ENCODE results near the gene DLL4.

Gene DLL4

DNA sequence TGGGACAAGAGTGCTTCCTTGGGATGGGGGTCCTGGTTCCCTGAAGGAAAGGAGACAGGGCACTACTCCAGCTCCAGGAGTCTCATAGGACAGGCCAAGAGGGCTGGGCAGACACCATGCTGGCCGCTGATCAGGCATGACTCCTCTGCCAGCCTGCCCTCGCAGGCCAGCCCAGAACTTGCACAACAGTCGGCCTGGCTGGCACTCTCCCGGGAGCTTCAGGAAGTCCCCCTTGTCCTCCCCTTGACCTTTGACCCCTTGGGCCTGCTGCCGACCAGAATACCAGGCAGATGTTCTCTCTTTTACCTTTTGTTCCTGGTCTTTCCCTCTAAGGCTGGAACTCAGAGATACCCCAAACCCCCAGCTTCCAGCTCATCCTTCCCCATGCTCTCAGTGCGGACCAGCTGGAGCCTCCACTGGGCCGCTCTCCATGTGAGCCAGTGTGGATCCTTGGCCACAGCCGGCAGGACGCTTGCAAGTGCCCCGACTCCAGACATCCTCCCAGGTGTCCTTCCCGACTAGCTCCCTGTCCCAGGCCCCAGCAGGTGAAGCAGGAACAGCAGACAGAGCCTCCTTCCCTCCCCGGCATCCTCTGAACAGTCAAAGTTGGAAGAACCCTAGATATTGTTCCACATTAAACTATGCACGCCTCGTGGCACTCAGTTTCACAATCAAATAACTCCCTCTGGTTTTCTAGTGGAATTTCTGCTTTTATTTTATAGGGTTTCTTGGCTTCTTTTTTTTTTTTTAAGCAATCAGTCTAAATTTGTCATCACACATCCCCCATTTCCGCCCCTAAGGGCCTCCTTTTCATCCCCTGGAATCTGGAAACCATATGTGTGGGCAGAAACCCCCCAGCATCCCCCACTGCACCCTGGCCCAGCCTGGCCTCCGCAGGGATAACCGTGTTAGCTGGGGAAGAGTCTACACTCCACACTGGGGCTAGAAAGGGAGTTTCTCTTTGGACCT, 19.2 kb upstream of the DLL4 start:
- no peaks in the 10 kb centered on the region for H3K27me3 ChIP-seq (ENCODE audit: insufficient read depth, low read length)
- H3K9ac ChIP-seq (ENCODE audit: low read depth, low read length) = no peak overlapping the region
- no peaks in the 10 kb centered on the region for H3K9me3 ChIP-seq (ENCODE audit: insufficient read depth, low read depth, low read length)
- H3K4me3 ChIP-seq (ENCODE audit: low read length) = no peak overlapping the region
- H3K27ac ChIP-seq (ENCODE audit: low read length) = no peak overlapping the region
- H3K36me3 ChIP-seq (ENCODE audit: insufficient read depth, low read depth, low read length) = peaks cover 7% of the 10 kb centered on the region; the same call in 1 of the 2 replicates
- peaks cover 15% of the 10 kb centered on the region for H3K4me1 ChIP-seq (ENCODE audit: insufficient read depth, low read length)

DNA sequence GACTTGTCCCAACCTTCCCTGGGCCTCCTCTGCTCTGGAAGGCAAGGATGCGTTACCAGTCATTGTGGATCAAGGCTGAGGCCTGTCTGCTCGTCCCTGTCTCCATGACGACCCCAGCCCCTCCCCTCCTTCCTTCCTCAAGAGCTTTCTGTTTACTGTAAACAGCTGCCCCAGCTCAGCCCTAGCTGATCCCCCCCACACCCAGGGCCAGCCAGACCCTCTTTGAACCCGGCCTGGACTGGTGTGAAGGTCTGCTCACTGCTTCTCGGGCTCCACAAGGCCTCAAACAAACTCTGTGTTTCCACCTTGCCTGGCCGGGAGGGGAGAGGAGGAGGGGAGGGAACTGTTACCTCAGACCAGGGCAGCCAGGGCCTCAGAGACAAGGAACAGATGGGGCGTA, 18.0 kb upstream of the DLL4 start:
- peaks cover 10% of the 10 kb centered on the region; the same call in 1 of the 2 replicates for H3K4me1 ChIP-seq (ENCODE audit: insufficient read depth, low read length)
- H3K4me3 ChIP-seq (ENCODE audit: low read length) = no peak overlapping the region
- H3K36me3 ChIP-seq (ENCODE audit: insufficient read depth, low read depth, low read length) = no peaks in the 10 kb centered on the region
- H3K27ac ChIP-seq (ENCODE audit: low read length) = no peak overlapping the region
- peak overlapping the region; percentile 16; the same call in 1 of the 2 replicates for H3K9ac ChIP-seq (ENCODE audit: low read depth, low read length)
- H3K27me3 ChIP-seq (ENCODE audit: insufficient read depth, low read length) = 0 out of 2 replicates have a peak, but pooled peaks cover under 1% of the 10 kb centered on the region
- no peaks in the 10 kb centered on the region for H3K9me3 ChIP-seq (ENCODE audit: insufficient read depth, low read depth, low read length)

DNA sequence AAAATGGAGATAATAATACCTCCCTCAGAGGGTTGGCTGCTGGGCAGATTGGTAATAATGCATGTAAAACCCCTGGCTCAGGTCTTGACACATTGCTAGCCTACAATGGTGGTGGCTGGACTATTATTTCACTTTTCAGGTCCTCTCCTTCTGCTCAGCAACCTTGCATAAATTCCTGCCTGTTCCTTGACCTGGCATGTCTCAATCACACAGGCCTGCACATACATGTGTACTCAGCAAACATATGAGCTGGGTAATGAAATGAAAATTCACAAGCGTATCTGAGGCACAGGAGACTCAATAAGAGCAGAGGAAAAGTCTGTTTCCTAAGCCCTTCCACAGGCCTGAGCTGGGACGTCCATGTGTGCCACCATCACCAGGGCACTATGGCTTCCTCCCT, 17.4 kb upstream of the DLL4 start:
- Histone ChIP-seq H3K9me3 (ENCODE audit: insufficient read depth, low read depth, low read length) (no peaks in the 10 kb centered on the region), H3K9ac (ENCODE audit: low read depth, low read length) (no peak overlapping the region; the same call in 1 of the 2 replicates), H3K27me3 (ENCODE audit: insufficient read depth, low read length) (peaks cover 6% of the 10 kb centered on the region; the same call in 1 of the 2 replicates), H3K4me3 (ENCODE audit: low read length) (no peak overlapping the region), H3K4me1 (ENCODE audit: insufficient read depth, low read length) (peaks cover 8% of the 10 kb centered on the region; the same call in 1 of the 2 replicates), H3K36me3 (ENCODE audit: insufficient read depth, low read depth, low read length) (no peaks in the 10 kb centered on the region), H3K27ac (ENCODE audit: low read length) (no peak overlapping the region)

DNA sequence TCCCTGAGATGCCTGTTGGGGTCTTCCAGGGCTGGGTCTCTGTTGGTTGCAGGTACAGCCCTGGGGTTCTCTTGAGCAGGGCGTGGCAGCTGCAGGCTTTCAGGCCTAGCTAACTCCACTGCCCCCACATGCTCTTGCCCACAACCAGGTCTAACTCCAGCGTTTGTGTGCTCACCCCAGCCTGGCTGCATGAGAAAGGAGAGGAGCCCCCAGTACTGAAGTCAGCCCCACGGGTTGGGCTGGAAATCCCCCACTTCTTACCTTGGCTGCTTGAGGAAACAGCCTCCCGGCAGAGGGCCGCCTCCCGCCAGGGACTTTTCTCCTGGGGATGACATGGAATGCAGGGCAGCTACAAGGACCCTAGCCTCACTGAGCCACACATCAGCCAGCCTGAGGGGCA, 16.7 kb upstream of the DLL4 start:
- no peaks in the 10 kb centered on the region for H3K9me3 ChIP-seq (ENCODE audit: insufficient read depth, low read depth, low read length)
- H3K27me3 ChIP-seq (ENCODE audit: insufficient read depth, low read length) = peaks cover 14% of the 10 kb centered on the region
- H3K9ac ChIP-seq (ENCODE audit: low read depth, low read length) = no peak overlapping the region
- no peaks in the 10 kb centered on the region for H3K36me3 ChIP-seq (ENCODE audit: insufficient read depth, low read depth, low read length)
- peaks cover 6% of the 10 kb centered on the region; the same call in 1 of the 2 replicates for H3K4me1 ChIP-seq (ENCODE audit: insufficient read depth, low read length)
- H3K27ac ChIP-seq (ENCODE audit: low read length) = no peak overlapping the region
- H3K4me3 ChIP-seq (ENCODE audit: low read length) = no peak overlapping the region

DNA sequence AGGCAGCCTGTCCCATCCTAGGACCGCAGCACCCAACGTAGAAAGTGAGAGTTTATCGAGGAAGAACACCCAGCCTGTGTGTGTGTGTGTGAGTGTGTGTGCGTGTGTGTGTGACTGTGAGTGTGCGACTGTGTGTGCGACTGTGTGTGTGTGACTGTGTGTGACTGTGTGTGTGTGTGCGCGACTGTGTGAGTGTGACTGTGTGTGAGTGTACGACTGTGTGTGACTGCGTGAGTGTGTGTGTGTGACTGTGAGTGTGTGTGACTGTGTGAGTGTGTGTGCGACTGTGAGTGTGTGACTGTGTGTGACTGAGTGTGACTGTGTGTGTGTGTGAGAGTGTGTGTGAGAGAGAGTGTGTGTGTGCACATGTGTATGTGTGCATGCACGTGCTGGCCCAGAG, 15.1 kb upstream of the DLL4 start:
- Histone ChIP-seq H3K4me3 (ENCODE audit: low read length) (no peak overlapping the region), H3K27me3 (ENCODE audit: insufficient read depth, low read length) (peaks cover 29% of the 10 kb centered on the region), H3K9ac (ENCODE audit: low read depth, low read length) (no peak overlapping the region), H3K27ac (ENCODE audit: low read length) (no peak overlapping the region), H3K36me3 (ENCODE audit: insufficient read depth, low read depth, low read length) (no peaks in the 10 kb centered on the region), H3K9me3 (ENCODE audit: insufficient read depth, low read depth, low read length) (no peaks in the 10 kb centered on the region), H3K4me1 (ENCODE audit: insufficient read depth, low read length) (peaks cover 6% of the 10 kb centered on the region; the same call in 1 of the 2 replicates)

DNA sequence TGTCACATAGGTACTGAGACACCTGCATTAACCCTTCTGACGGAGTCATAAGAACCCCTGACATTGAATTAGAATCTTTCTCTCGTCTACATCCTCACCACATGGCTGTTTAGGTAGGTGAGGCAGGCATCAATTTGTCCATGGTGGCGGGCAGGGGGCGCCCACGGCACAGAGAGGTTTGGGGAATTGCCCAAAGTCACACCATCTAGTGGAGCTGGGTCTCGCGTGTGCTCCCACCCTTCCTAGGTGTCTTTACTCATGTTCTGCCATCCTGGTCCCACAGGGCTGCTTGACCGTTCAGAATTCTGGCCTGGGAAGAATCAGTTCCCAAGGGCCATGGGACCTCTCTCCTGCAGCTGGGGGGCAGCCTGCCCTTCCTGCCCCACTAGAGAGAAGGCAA, 14.7 kb upstream of the DLL4 start:
- H3K9me3 ChIP-seq (ENCODE audit: insufficient read depth, low read depth, low read length) = no peaks in the 10 kb centered on the region
- H3K4me3 ChIP-seq (ENCODE audit: low read length) = no peak overlapping the region
- peaks cover 34% of the 10 kb centered on the region for H3K27me3 ChIP-seq (ENCODE audit: insufficient read depth, low read length)
- H3K27ac ChIP-seq (ENCODE audit: low read length) = no peak overlapping the region
- no peaks in the 10 kb centered on the region for H3K36me3 ChIP-seq (ENCODE audit: insufficient read depth, low read depth, low read length)
- no peak overlapping the region for H3K9ac ChIP-seq (ENCODE audit: low read depth, low read length)
- H3K4me1 ChIP-seq (ENCODE audit: insufficient read depth, low read length) = peaks cover 6% of the 10 kb centered on the region; the same call in 1 of the 2 replicates

DNA sequence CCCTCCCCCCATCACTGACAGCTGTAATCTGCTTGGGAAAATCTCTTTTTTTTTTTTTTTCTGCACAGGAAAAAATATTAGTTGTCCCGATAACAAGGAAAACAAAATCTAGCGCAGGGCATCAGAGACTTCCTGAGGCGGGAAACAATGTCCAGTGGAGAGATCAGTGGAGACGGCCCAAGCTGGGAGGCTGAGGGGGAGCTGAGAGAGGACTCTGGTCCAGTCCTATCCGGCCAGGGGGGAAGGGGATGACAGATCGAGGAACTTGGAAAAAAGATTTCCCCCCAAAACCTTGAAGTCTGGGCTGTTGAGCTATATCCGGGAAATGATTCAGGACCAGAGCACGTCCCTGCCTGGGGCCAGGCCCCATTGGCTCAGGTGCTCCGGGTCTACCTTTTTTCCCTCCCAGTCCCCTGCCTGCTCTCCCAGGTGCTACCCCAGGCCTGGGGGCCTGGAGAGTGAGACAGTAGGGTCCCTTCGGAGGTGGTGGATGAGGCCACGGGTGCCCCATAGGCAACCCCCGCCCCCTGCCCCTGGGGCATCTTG, 14.0 kb upstream of the DLL4 start:
- no peak overlapping the region for H3K9ac ChIP-seq (ENCODE audit: low read depth, low read length)
- H3K9me3 ChIP-seq (ENCODE audit: insufficient read depth, low read depth, low read length) = no peaks in the 10 kb centered on the region
- peaks cover 41% of the 10 kb centered on the region for H3K27me3 ChIP-seq (ENCODE audit: insufficient read depth, low read length)
- peaks cover 6% of the 10 kb centered on the region; the same call in 1 of the 2 replicates for H3K4me1 ChIP-seq (ENCODE audit: insufficient read depth, low read length)
- no peaks in the 10 kb centered on the region for H3K36me3 ChIP-seq (ENCODE audit: insufficient read depth, low read depth, low read length)
- H3K27ac ChIP-seq (ENCODE audit: low read length) = no peak overlapping the region
- H3K4me3 ChIP-seq (ENCODE audit: low read length) = no peak overlapping the region

DNA sequence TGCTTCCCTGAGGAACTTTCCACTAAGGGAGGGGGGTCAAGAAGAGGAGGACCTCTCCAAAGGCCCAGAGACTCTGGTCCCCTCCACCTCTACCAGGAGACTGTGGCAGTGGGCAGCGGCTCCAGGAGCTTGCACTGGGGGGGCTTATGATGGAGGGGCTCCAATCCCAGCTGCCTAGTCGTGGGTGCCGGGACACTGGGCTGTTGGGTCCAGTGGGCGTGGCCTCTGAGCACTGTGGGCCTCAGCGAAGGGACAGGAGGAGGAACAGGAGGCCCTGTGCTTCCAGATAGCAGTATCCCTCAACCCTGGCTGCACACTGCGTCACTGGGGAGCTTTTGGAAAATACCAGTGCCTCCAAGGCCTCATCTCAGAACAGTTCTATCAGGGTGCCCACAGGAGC, 13.5 kb upstream of the DLL4 start:
- Histone ChIP-seq H3K36me3 (ENCODE audit: insufficient read depth, low read depth, low read length) (no peaks in the 10 kb centered on the region), H3K9ac (ENCODE audit: low read depth, low read length) (no peak overlapping the region), H3K4me3 (ENCODE audit: low read length) (no peak overlapping the region), H3K27ac (ENCODE audit: low read length) (no peak overlapping the region), H3K9me3 (ENCODE audit: insufficient read depth, low read depth, low read length) (no peaks in the 10 kb centered on the region), H3K4me1 (ENCODE audit: insufficient read depth, low read length) (peaks cover 6% of the 10 kb centered on the region; the same call in 1 of the 2 replicates), H3K27me3 (ENCODE audit: insufficient read depth, low read length) (peaks cover 45% of the 10 kb centered on the region)

DNA sequence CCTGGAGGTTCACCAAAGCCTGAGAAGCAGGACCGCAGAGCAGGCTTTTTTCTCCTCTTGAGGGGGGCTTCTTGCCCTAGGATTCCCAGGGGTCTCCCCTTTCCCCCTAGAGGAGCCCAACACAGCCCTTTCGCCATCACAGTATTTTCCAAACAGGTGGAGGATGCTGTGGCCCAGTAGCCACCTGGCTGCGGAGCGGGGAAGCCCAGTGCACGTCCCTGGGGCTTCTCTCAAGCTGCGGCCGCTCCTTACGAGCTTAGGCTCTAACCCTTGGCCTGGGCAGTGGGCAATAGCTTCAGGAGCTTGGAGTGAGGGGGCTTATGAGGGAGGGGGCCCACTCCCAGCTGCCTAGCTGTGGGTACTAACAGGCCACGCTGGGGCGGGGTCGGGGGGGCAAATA, 11.6 kb upstream of the DLL4 start:
- Histone ChIP-seq H3K4me1 (ENCODE audit: insufficient read depth, low read length) (no peaks in the 10 kb centered on the region), H3K27ac (ENCODE audit: low read length) (no peak overlapping the region), H3K4me3 (ENCODE audit: low read length) (no peak overlapping the region), H3K9ac (ENCODE audit: low read depth, low read length) (no peak overlapping the region), H3K27me3 (ENCODE audit: insufficient read depth, low read length) (peaks cover 63% of the 10 kb centered on the region), H3K36me3 (ENCODE audit: insufficient read depth, low read depth, low read length) (no peaks in the 10 kb centered on the region), H3K9me3 (ENCODE audit: insufficient read depth, low read depth, low read length) (no peaks in the 10 kb centered on the region)

DNA sequence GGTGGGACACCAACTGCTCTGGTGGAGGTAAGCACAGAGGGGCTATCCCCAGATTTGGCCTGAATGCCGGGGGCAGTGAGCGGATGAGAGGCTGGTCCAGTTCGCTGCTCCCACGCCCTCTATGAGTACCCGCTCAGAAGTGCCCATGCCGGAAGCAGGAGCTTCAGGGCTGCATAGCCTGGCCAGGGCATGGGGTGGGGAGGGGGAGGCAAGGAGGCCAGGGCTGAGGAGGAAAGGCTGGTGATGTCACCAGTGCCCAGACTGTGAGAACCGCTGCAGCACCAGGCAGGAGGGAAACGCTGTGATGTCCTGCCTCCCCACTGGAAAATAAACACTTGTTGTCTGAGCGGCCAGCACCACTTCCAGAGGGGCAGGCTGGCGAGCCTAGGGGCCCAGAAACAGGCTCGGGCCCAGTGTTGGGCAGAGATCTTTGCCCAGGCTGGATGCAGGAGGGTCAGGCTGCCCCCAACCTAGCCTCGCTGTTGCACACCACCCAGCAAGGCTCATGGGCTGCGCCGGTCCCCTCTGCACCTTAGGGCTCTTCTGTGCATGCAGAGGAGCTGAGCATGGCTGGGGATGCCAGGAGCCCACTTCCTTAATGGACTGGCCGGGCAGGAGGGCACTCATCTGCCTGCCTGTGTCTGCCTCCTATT, 10.9 kb upstream of the DLL4 start:
- Histone ChIP-seq H3K4me3 (ENCODE audit: low read length) (no peak overlapping the region), H3K27me3 (ENCODE audit: insufficient read depth, low read length) (peaks cover 70% of the 10 kb centered on the region), H3K36me3 (ENCODE audit: insufficient read depth, low read depth, low read length) (no peaks in the 10 kb centered on the region), H3K9ac (ENCODE audit: low read depth, low read length) (no peak overlapping the region), H3K9me3 (ENCODE audit: insufficient read depth, low read depth, low read length) (no peaks in the 10 kb centered on the region), H3K4me1 (ENCODE audit: insufficient read depth, low read length) (no peaks in the 10 kb centered on the region), H3K27ac (ENCODE audit: low read length) (no peak overlapping the region)

DNA sequence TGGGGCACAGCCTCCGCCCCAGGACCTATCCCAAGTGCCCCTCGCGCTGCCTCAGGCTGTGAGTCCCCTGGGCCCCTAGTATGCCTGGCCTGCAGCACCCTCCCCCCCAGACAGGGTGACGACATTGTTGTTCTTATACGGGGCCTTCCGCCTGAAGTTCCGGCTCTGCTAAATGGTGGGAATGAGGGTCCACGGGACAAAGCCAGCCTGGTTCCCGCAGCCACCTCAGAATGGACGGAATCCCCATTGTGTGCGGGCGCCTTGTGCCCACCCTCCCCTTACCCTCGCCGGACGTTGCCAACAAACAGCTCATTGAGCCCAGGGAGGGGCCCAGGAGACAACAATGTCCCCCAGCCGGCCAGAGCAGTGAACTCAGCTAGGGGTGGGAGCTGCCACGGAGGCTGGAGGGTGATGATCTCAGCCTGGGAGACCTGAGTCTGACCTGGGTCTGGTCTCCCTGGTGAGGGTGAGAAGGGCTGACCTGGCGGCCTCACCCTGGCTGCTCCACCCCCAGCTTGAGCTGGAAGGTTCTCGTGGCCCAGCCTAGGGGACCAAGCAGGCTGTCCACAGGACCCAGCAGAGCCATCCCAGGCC, 10.2 kb upstream of the DLL4 start:
- no peaks in the 10 kb centered on the region for H3K9me3 ChIP-seq (ENCODE audit: insufficient read depth, low read depth, low read length)
- H3K27ac ChIP-seq (ENCODE audit: low read length) = no peak overlapping the region
- no peak overlapping the region for H3K4me3 ChIP-seq (ENCODE audit: low read length)
- peaks cover 76% of the 10 kb centered on the region for H3K27me3 ChIP-seq (ENCODE audit: insufficient read depth, low read length)
- H3K36me3 ChIP-seq (ENCODE audit: insufficient read depth, low read depth, low read length) = no peaks in the 10 kb centered on the region
- no peak overlapping the region for H3K9ac ChIP-seq (ENCODE audit: low read depth, low read length)
- H3K4me1 ChIP-seq (ENCODE audit: insufficient read depth, low read length) = no peaks in the 10 kb centered on the region

Data from iPS-20b (cell line).